Measurements from ENCODE around the gene AGA. TPM values are rescaled to one million over a fixed set of nuclear protein-coding genes. Genes with fewer than 3 reads are reported as not detected.

The AGA gene
- total and polyA plus RNA-seq, 2 of the 8 experiments (the other 6 are each of a cell fraction or from before 2014, with no cell fraction given), result 8.5 to 11.6 TPM

GRCh38 chr4:177447417-177448004 lies 5.3 kb upstream of the AGA start:
- no peak overlapping the region for H3K27ac ChIP-seq (ENCODE audit: low read depth, low read length)
- FAIRE-seq (no peak), DNase-seq (ENCODE audit: low read depth in 1 of 2, low spot score in 2 of 2) (no peak)
- no peak overlapping the region for H2AK5ac ChIP-seq (ENCODE audit: low read depth, low read length)
- no peak overlapping the region for H3K56ac ChIP-seq (replicated peaks; ENCODE audit: insufficient read length, low read depth, low read length)
- no peak overlapping the region for H3K18ac ChIP-seq (ENCODE audit: extremely low read depth, low read length)
- H3K79me2 ChIP-seq (ENCODE audit: control insufficient read depth in 1 of 2, insufficient read depth in 2 of 2, low read length in 2 of 2), result no peaks in the 10 kb centered on the region; a peak in 1 of 4 replicates
- 87% methylated on average over 1 of the region's 1 CpG; no CpG with 5 or more reads in 1 of the 2 experiments for WGBS, 2 experiments (ENCODE audit: extremely low coverage in 1 of 2, insufficient coverage in 1 of 2, insufficient read length in 1 of 2, insufficient replicate concordance in 2 of 2, low coverage in 1 of 2, low lambda C conversion rate in 2 of 2, missing lambda C conversion rate in 1 of 2)
- H2AFZ ChIP-seq (ENCODE audit: low read length), result no peak overlapping the region
- H2BK20ac ChIP-seq (ENCODE audit: low read length), result no peak overlapping the region
- H4K5ac ChIP-seq (ENCODE audit: insufficient read length, low read depth, low read length), result no peak overlapping the region
- H2BK5ac ChIP-seq (ENCODE audit: low read depth, low read length), result no peak overlapping the region
- no peaks in the 10 kb centered on the region for H3K9me3 ChIP-seq (ENCODE audit: insufficient read depth in 2 of 2, low read depth in 1 of 2, low read length in 1 of 2)
- no peak overlapping the region for H3K4me3 ChIP-seq (ENCODE audit: extremely low read depth in 1 of 4, insufficient read depth in 2 of 4, low read depth in 3 of 4, low read length in 4 of 4)
- H3K4ac ChIP-seq (replicated peaks; ENCODE audit: insufficient read length, low read depth, low read length), result no peak overlapping the region
- TF ChIP-seq RXRA (IDR thresholded peaks at IDR 0.05; ENCODE audit: insufficient read depth, low read depth, low read length) (no peak), SIN3A (conservative IDR thresholded peaks at IDR 0.05 in 1 of 2, IDR thresholded peaks at IDR 0.05 in 1 of 2; ENCODE audit: low read depth in 1 of 2, low read length in 2 of 2) (no peak), BCL11A (IDR thresholded peaks at IDR 0.05; ENCODE audit: low read depth in 2 of 2, low read length in 2 of 2) (no peak), SRF (IDR thresholded peaks at IDR 0.05; ENCODE audit: low read depth, low read length) (no peak), NANOG (IDR thresholded peaks at IDR 0.05; ENCODE audit: insufficient read depth, low read depth, low read length, poor library complexity, severe bottlenecking) (no peak), RFX5 (IDR thresholded peaks at IDR 0.05; ENCODE audit: borderline replicate concordance, low read depth, low read length) (no peak), TAF7 (optimal IDR thresholded peaks at IDR 0.05; ENCODE audit: borderline replicate concordance, low read depth, low read length) (no peak), JUN (IDR thresholded peaks at IDR 0.05; ENCODE audit: low read depth, low read length) (no peak), CEBPB (IDR thresholded peaks at IDR 0.05; ENCODE audit: low read depth, low read length) (no peak)
- no peak overlapping the region for H3K23ac ChIP-seq (ENCODE audit: insufficient read length)
- CTCF ChIA-PET (ENCODE audit: partially characterized antibody), result interaction anchor here (0.6 kb wide), 2 partner anchors 18 to 907 kb away, joined by 3 read pairs; no protein-coding TSS in a partner anchor
- H3K36me3 ChIP-seq (ENCODE audit: control insufficient read depth in 2 of 4, insufficient read depth in 4 of 4, low read length in 3 of 4), result no peaks in the 10 kb centered on the region
- no peak overlapping the region for H2BK15ac ChIP-seq (ENCODE audit: low read length)
- no peak overlapping the region for H4K8ac ChIP-seq (ENCODE audit: extremely low read depth, insufficient read depth, low read length)
- no peak overlapping the region for H3K9ac ChIP-seq (replicated peaks in 1 of 4; ENCODE audit: extremely low read depth in 1 of 4, low read depth in 3 of 4, low read length in 3 of 4)
- H3K23me2 ChIP-seq (ENCODE audit: low read depth, low read length), result no peaks in the 10 kb centered on the region; the same call in 1 of the 2 replicates
- H2BK120ac ChIP-seq (replicated peaks; ENCODE audit: low read depth, low read length), result no peak overlapping the region
- H3K4me2 ChIP-seq (ENCODE audit: insufficient read depth in 1 of 2, low read depth in 2 of 2, low read length in 2 of 2), result no peak overlapping the region; a peak in 1 of 4 replicates
- H3K14ac ChIP-seq (ENCODE audit: insufficient read length), result no peak overlapping the region
- POLR2A ChIA-PET (ENCODE audit: partially characterized antibody), result no interaction called here
- H4K91ac ChIP-seq (replicated peaks; ENCODE audit: insufficient read length, low read length), result no peak overlapping the region
- H3K79me1 ChIP-seq (ENCODE audit: low read depth, low read length), result no peaks in the 10 kb centered on the region
- H3K4me1 ChIP-seq (replicated peaks in 1 of 4; ENCODE audit: control insufficient read depth in 3 of 4, insufficient read depth in 4 of 4, low read length in 3 of 4), result peaks cover 0 to 3% (median 0%) of the 10 kb centered on the region in 4 experiments; a peak in 2 of 7 replicates
- no peak overlapping the region for H2BK12ac ChIP-seq (ENCODE audit: low read depth, low read length)
- no peaks in the 10 kb centered on the region for H4K20me1 ChIP-seq (replicated peaks in 1 of 2; ENCODE audit: control insufficient read depth in 1 of 2, insufficient read depth in 2 of 2, low read length in 2 of 2)
- no peaks in the 10 kb centered on the region for H3K27me3 ChIP-seq (replicated peaks in 1 of 4; ENCODE audit: control insufficient read depth in 3 of 4, extremely low read depth in 1 of 4, insufficient read depth in 3 of 4, low read length in 3 of 4)
